Lung (tissue), 12 donors: ENCODE measurements around the gene PPM1H. TPM values are rescaled to one million over a fixed set of nuclear protein-coding genes. Genes with fewer than 3 reads are reported as not detected.

Experiments used
- ATAC-seq: fragments of 200-7000 bp; cut with Tn5 transposase; one replicate; pipeline ENCODE4 v1.9.1; 2020; ENCODE audit warnings: moderate number of reproducible peaks; ENCODE audit not compliant: insufficient read depth, low FRiP score
- DNase-seq, 3 donors: peaks; one replicate each; pipeline ENCODE4 v3.0.0-alpha.2; 2013 to 2017
- H3K27ac ChIP-seq, 2 donors: one replicate each; pipeline ENCODE4 v1.5.1; 2013; ENCODE audit warnings: mild to moderate bottlenecking in 2 of 2, moderate library complexity in 2 of 2, control low read depth in 1 of 2, inconsistent platforms in 1 of 2, low read depth in 1 of 2, low read length in 1 of 2
- H3K27me3 ChIP-seq, 3 donors: one replicate each; pipeline ENCODE4 v1.5.1; 2013; ENCODE audit warnings: low read length in 2 of 3; ENCODE audit not compliant: control insufficient read depth in 3 of 3, insufficient read depth in 3 of 3
- H3K36me3 ChIP-seq, 4 donors: one replicate each; pipeline ENCODE4 v1.5.1; 2013; ENCODE audit warnings: low read length in 4 of 4, mild to moderate bottlenecking in 1 of 4, moderate library complexity in 1 of 4; ENCODE audit not compliant: control insufficient read depth in 4 of 4, insufficient read depth in 4 of 4
- H3K4me1 ChIP-seq, 5 donors: one replicate each; pipeline ENCODE4 v1.5.1; 2013; ENCODE audit warnings: low read length in 5 of 5, mild to moderate bottlenecking in 2 of 5, moderate library complexity in 1 of 5; ENCODE audit not compliant: control insufficient read depth in 5 of 5, insufficient read depth in 5 of 5
- H3K4me3 ChIP-seq: one replicate; pipeline ENCODE4 v1.5.1; 2013; ENCODE audit warnings: mild to moderate bottlenecking, control low read depth, moderate library complexity
- H3K9ac ChIP-seq, 2 donors: one replicate each; pipeline ENCODE4 v1.5.1; 2013; ENCODE audit warnings: low read length in 2 of 2, control low read depth in 1 of 2; ENCODE audit not compliant: insufficient read depth in 1 of 2
- H3K9me3 ChIP-seq, 4 donors: one replicate each; pipeline ENCODE4 v1.5.1; 2013; ENCODE audit warnings: low read length in 3 of 4, mild to moderate bottlenecking in 1 of 4, moderate library complexity in 1 of 4; ENCODE audit not compliant: control insufficient read depth in 4 of 4, insufficient read depth in 3 of 4
- WGBS, 2 donors: extraction: QIAGEN DNeasy Blood & Tissue Kit; methylation state at CpG; one replicate each; pipeline ENCODE4 v1.1.7; 2013; 5-methylcytosine and 5-hydroxymethylcytosine counted together
- polyA plus RNA-seq, 2 donors: library from polyadenylated mRNA; stranded (reverse); fragments of 200-250 nt; gene quantifications; one replicate each; pipeline ENCODE4 v1.2.1, GENCODE V29; 2013
- total RNA-seq, 2 donors: library from RNA; depleted of rRNA in 1 of 2; stranded (reverse); fragments of >200 nt in 1 of 2; gene quantifications; one replicate each; pipeline ENCODE4 v1.2.1, GENCODE V29; 2014 to 2021
- TF ChIP-seq, protein P1 (sequence below): IDR thresholded peaks from 2 replicates; pipeline ENCODE4 v1.5.1; 2012; ENCODE audit warnings: mild to moderate bottlenecking; ENCODE audit errors: control extremely low read depth, extremely low read depth
- donor health status: control.
- donor health status: control.
- donor health status: Bipolar disorder and iron deficiency.
- donor health status: healthy.
- donor health status: DM: yes; HTN: yes; CAD: no.

PPM1H gene
- total and polyA plus RNA-seq, 4 donors, result 2.0 to 11.2 (median 5.7) TPM

DNA sequence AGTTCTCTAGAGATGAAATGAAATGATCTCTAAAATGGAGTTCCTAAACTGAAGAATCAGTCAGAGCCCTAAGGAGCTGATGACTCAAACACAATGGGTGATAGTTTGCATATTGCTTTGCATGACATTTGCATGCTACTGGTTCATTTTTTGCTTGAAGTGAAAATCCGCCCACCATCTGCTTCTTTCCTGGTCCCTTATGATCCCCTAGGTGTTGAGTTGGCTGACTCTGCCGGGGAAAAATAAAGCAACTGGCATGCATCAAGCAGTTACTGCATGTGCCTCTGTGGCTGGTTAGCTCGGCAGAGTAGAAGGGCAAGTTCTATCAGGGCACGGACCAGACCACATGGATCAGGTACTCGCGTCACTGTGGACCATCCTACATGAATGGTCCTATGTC is 151.1 kb downstream of the PPM1H start:
- H3K27ac ChIP-seq, result no peak overlapping the region
- TF ChIP-seq, protein P1, sequence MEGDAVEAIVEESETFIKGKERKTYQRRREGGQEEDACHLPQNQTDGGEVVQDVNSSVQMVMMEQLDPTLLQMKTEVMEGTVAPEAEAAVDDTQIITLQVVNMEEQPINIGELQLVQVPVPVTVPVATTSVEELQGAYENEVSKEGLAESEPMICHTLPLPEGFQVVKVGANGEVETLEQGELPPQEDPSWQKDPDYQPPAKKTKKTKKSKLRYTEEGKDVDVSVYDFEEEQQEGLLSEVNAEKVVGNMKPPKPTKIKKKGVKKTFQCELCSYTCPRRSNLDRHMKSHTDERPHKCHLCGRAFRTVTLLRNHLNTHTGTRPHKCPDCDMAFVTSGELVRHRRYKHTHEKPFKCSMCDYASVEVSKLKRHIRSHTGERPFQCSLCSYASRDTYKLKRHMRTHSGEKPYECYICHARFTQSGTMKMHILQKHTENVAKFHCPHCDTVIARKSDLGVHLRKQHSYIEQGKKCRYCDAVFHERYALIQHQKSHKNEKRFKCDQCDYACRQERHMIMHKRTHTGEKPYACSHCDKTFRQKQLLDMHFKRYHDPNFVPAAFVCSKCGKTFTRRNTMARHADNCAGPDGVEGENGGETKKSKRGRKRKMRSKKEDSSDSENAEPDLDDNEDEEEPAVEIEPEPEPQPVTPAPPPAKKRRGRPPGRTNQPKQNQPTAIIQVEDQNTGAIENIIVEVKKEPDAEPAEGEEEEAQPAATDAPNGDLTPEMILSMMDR, result no peak
- no peaks in the 10 kb centered on the region for H3K36me3 ChIP-seq
- H3K27me3 ChIP-seq, result no peaks in the 10 kb centered on the region
- H3K9ac ChIP-seq, result no peak overlapping the region
- H3K9me3 ChIP-seq, result no peaks in the 10 kb centered on the region
- 81 to 93% methylated on average over 6 of the region's 6 CpGs for WGBS, 2 donors
- no peak for ATAC-seq
- peaks cover 0 to 5% (median 0%) of the 10 kb centered on the region in 5 donors for H3K4me1 ChIP-seq
- H3K4me3 ChIP-seq, result no peak overlapping the region
- DNase-seq, result no peak

DNA sequence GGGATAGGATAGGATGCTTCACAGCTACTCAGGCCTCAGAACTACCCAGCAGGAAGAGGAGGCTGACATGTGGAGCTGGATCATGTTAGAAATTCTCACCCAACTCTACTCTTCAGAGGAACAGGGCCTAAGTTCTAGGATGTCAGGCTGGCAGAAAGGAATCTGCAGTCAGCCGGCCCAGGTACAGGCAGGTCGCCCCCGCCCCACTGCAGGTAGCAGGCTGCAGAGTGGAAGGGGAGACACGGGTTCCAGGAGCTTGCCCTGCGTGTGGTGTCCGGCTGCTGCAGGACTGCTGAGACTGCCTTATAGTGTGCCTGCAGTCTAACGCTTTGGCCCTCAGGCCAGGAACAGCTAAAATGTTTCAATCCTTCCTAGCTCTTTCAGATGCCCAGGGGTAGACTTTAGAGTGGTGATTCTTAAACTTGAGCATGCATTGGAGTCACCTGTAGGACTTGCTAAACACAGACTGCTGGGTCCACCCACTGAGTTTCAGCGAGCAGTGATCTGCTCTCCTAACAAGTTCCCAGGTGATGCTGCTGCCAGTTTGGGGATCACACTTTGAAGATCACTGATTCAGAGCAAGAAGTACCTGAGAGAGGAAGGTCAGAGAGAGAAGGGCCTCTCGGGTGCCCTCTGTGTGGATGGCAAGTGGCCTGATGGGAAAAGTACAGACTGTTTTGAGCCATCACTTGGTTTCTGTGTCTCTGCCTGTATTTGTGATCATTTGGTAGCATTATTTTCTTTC is 153.6 kb downstream of the PPM1H start:
- H3K27ac ChIP-seq, result no peak overlapping the region
- TF ChIP-seq, protein P1, result no peak
- 94 to 96% methylated on average over 9 of the region's 9 CpGs for WGBS, 2 donors
- ATAC-seq, result no peak
- no peak overlapping the region for H3K4me3 ChIP-seq
- H3K4me1 ChIP-seq, result peaks cover 0 to 3% (median 0%) of the 10 kb centered on the region in 5 donors
- DNase-seq, result no peak
- no peak overlapping the region for H3K9ac ChIP-seq
- H3K27me3 ChIP-seq, result peaks cover 0 to 2% (median 0%) of the 10 kb centered on the region in 3 donors
- H3K36me3 ChIP-seq, result no peaks in the 10 kb centered on the region
- H3K9me3 ChIP-seq, result peaks cover 0 to 1% (median 0%) of the 10 kb centered on the region in 4 donors

- Histone ChIP-seq H3K27ac (no peak overlapping the region), H3K36me3 (no peaks in the 10 kb centered on the region), H3K27me3 (peaks cover 0 to 6% (median 0%) of the 10 kb centered on the region in 3 donors), H3K9ac (no peak overlapping the region), H3K4me3 (no peak overlapping the region), H3K4me1 (no peaks in the 10 kb centered on the region), H3K9me3 (peaks cover 0 to 1% (median 0%) of the 10 kb centered on the region in 4 donors)
- ATAC-seq, result no peak
- DNase-seq, result no peak
- TF ChIP-seq, protein P1, result no peak
Measured at GRCh38 chr12:62779488-62779887, 155.5 kb downstream of the PPM1H start.
